ENCODE measurements around the gene CDC20.

DNA sequence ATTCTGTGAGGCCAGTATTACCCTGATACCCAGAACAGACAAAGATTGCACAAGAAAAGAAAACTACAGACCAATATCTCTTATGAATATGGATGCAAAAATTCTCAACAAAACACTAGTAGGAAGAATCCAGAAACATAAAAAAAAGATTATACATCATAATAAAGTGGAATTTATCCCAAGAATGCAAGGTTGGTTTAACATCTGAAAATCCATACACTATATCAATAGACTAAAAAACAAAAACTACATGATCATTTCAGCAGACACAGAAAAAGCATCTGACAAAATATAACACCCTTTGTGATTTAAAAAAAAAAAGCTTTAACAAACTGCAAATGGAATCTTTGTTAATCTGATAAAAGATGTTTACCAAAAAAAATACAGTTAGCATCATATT is 33.4 kb upstream of the CDC20 start:
- TF ChIP-seq, protein P1, sequence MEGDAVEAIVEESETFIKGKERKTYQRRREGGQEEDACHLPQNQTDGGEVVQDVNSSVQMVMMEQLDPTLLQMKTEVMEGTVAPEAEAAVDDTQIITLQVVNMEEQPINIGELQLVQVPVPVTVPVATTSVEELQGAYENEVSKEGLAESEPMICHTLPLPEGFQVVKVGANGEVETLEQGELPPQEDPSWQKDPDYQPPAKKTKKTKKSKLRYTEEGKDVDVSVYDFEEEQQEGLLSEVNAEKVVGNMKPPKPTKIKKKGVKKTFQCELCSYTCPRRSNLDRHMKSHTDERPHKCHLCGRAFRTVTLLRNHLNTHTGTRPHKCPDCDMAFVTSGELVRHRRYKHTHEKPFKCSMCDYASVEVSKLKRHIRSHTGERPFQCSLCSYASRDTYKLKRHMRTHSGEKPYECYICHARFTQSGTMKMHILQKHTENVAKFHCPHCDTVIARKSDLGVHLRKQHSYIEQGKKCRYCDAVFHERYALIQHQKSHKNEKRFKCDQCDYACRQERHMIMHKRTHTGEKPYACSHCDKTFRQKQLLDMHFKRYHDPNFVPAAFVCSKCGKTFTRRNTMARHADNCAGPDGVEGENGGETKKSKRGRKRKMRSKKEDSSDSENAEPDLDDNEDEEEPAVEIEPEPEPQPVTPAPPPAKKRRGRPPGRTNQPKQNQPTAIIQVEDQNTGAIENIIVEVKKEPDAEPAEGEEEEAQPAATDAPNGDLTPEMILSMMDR (conservative IDR thresholded peaks at IDR 0.05; ENCODE audit: low read length), result no peak
- no peak for TF ChIP-seq EZH2phosphoT487 (IDR thresholded peaks at IDR 0.05; ENCODE audit: borderline replicate concordance)
